BE2C (cell line): ENCODE measurements around the gene INPP5A.

ENCODE experiments used
- DNase-seq: peaks from one replicate; pipeline ENCODE4 v3.0.0-alpha.2; 2020
- H3K27me3 ChIP-seq: fragments of 250-450 bp; sonication (Bioruptor Pico); 2 replicates; pipeline ENCODE4 v1.5.1; 2020; ENCODE audit warnings: mild to moderate bottlenecking
- H3K36me3 ChIP-seq: fragments of 250-450 bp; sonication (Bioruptor Pico); 2 replicates; pipeline ENCODE4 v1.5.1; 2020; ENCODE audit warnings: mild to moderate bottlenecking
- H3K4me1 ChIP-seq: fragments of 250-450 bp; sonication (Bioruptor Pico); 2 replicates; pipeline ENCODE4 v1.5.1; 2020
- H3K4me3 ChIP-seq: 2 replicates; pipeline ENCODE4 v1.5.1; 2011; ENCODE audit warnings: low read depth, low read length
- H3K9me3 ChIP-seq: fragments of 250-450 bp; sonication (Bioruptor Pico); 2 replicates; pipeline ENCODE4 v1.5.1; 2020
- CTCF ChIP-seq: IDR thresholded peaks from 2 replicates; pipeline ENCODE4 v1.5.1; 2012; ENCODE audit warnings: mild to moderate bottlenecking, low read depth, low read length

Gene INPP5A

DNA sequence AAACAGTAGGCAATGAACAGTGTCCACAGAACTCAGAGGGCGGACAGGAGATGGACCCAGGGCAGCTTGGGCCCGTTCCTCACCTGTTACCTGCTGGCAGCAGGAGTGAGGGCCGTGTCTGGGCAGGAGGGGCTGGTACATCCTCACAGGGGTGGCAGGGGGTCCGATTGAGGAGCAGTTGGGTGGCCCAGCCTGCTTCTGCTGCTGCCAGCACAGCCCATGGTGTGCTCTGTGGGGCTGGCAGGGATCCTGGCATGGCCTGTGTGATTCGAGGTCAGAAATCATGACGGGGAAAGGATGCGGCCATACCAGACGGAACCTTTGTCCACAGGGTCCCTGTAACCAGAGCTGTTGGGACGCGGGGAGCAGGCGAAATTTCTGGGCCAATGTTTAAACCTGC, 49.6 kb downstream of the INPP5A start:
- DNase-seq, result no peak
- Histone ChIP-seq H3K4me3 (no peak overlapping the region), H3K9me3 (no peaks in the 10 kb centered on the region), H3K27me3 (no peaks in the 10 kb centered on the region), H3K4me1 (no peaks in the 10 kb centered on the region), H3K36me3 (no peaks in the 10 kb centered on the region)
- no peak for TF ChIP-seq CTCF

DNA sequence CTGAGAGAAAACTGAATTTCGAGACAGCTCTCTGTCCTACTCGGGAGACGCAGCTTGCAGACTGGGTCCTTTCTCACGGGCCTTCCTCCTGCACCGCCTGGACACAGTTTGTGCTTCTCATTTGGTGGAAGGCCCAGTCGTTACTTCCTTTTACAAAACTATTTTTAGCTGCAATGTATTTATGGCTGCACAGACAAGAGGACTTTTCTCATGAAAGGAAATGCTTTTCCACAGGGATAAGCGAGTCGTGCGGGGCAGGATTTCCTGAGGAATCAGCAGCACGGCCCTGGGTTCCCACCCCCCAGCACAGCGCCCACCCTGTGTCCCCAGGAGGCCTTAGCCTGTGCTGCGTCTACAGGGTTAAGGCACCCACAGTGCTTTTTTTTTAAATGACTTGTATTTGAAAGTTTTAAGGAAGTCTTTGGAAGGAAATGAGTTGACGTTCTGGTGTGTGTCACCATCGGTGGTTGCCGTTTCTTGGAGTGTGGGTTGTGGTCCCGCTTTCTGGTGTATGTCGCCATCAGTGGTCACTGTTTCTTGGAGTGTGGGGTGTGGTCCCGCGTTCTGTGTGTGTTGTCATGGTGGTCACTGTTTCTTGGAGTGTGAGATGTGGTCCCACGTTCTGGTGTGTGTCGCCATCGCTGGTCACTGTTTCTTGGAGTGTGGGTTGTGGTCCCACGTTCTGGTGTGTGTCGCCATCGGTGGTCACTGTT, 50.9 kb downstream of the INPP5A start:
- Histone ChIP-seq H3K36me3 (no peaks in the 10 kb centered on the region), H3K4me1 (no peaks in the 10 kb centered on the region), H3K27me3 (no peaks in the 10 kb centered on the region), H3K4me3 (no peak overlapping the region), H3K9me3 (no peaks in the 10 kb centered on the region)
- TF ChIP-seq CTCF, result no peak
- DNase-seq, result no peak

GRCh38 chr10:132589015-132589414, 51.4 kb downstream of the INPP5A start:
- TF ChIP-seq CTCF, result no peak
- no peaks in the 10 kb centered on the region for H3K9me3 ChIP-seq
- DNase-seq, result no peak
- H3K27me3 ChIP-seq, result no peaks in the 10 kb centered on the region
- no peaks in the 10 kb centered on the region for H3K4me1 ChIP-seq
- no peaks in the 10 kb centered on the region for H3K36me3 ChIP-seq
- no peak overlapping the region for H3K4me3 ChIP-seq

- Histone ChIP-seq H3K4me3 (no peak overlapping the region), H3K27me3 (no peaks in the 10 kb centered on the region), H3K36me3 (no peaks in the 10 kb centered on the region), H3K9me3 (no peaks in the 10 kb centered on the region), H3K4me1 (no peaks in the 10 kb centered on the region)
- DNase-seq, result no peak
- no peak for TF ChIP-seq CTCF
These were observed 52.1 kb downstream of the INPP5A start for GRCh38 chr10:132589681-132590080.

DNA sequence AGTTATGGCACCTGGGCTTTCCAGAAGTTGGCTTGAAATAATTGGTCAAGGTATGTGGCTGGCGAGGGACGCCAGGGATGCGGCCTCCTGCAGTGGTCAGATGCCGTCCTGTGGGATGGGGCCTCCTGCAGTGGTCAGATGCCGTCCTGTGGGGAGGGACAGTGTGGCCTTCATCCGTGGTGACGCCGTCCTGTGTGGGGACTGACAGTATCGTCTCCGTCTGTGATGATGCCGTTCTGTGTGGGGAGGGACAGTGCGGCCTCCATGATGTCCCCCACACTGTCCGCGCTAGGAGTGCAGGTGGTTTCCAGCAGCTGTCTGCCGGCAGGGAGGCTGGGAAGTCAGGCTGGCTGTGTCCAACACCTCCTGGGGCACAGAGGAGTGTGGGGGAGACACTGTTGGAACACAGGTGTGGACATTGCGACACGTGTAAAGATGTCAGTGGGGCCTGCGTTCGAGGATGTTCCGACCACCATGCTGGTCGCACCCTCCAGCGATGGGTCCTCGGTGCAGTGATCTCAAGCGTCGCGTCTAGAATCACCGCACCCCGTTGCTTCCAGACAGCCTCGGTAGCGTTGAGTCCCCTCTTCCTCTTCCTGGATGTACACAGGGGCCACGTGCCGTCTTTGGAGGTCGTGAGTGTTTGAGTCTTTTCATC, 52.6 kb downstream of the INPP5A start:
- H3K4me3 ChIP-seq, result no peak overlapping the region
- H3K36me3 ChIP-seq, result no peaks in the 10 kb centered on the region
- H3K27me3 ChIP-seq, result no peaks in the 10 kb centered on the region
- no peak for TF ChIP-seq CTCF
- H3K9me3 ChIP-seq, result no peaks in the 10 kb centered on the region
- DNase-seq, result no peak
- no peaks in the 10 kb centered on the region for H3K4me1 ChIP-seq

DNA sequence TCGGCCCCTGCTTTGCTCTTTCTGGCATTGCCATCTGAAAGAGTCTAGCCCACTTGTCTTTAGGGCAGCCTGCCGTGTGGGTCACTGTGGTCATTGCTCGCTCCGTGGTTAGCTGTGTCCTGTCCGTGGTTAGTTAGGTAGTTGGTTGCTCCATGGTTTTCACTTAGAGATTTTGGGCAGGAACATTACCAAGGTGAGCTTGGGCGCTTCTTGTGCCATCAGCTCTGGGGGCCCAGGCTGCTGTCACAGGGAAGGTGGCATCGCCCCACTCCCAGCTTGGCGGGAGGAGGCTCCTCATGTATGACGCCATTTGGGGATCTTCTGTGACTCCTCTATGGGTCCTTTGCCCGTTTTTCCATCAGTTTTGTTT, 53.1 kb downstream of the INPP5A start:
- H3K4me1 ChIP-seq, result no peaks in the 10 kb centered on the region

More for the DNA sequence above, 53.1 kb downstream of the INPP5A start:
- no peak for DNase-seq
- TF ChIP-seq CTCF, result no peak
- Histone ChIP-seq H3K4me3 (no peak overlapping the region), H3K36me3 (no peaks in the 10 kb centered on the region), H3K27me3 (no peaks in the 10 kb centered on the region), H3K9me3 (no peaks in the 10 kb centered on the region)
